ENCODE results near the gene CLASP2. TPM values are rescaled to one million over a fixed set of nuclear protein-coding genes. Genes with fewer than 3 reads are reported as not detected.

CLASP2 gene
- total RNA-seq, 6 donors from 2014 or later, result 41.2 to 99.5 (median 64.0) TPM

GRCh38 chr3:33729993-33730392 lies 11.9 kb upstream of the CLASP2 start:
- Histone ChIP-seq H3K27ac (no peak overlapping the region), H3K36me3 (no peaks in the 10 kb centered on the region), H3K4me1 (no peaks in the 10 kb centered on the region), H3K27me3 (no peaks in the 10 kb centered on the region), H3K4me3 (no peak overlapping the region), H3K9me3 (peaks cover 0 to 8% (median 0%) of the 10 kb centered on the region in 4 donors)
- no peak for ATAC-seq (ENCODE audit: low FRiP score in 2 of 2)
- 83 to 86% methylated on average over 3 of the region's 3 CpGs for WGBS, 2 donors
- TF ChIP-seq POLR2A (IDR thresholded peaks at IDR 0.05) (no peak), EP300 (IDR thresholded peaks at IDR 0.05) (no peak), CTCF (IDR thresholded peaks at IDR 0.05) (no peak), POLR2AphosphoS5 (IDR thresholded peaks at IDR 0.05) (no peak)
- DNase-seq, result no peak

DNA sequence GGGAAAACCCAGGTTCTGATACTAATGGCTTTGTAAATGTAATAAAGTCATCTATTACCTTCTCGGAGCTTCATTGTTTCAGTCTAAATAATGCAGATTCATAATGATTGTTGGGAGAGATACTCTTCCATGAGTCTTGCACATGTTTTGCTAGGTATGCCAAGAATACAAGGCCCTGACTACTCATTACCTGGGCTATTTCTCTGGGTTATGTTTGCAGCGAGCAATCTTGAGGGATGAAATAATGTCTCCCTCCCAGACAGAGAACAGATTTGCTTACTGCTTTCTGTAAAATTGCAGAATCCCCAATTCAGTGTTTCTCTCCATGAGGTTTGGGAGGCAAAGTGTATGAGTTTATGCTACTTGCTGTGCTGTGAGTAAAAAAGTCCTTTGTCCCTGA lies 6.2 kb upstream of the CLASP2 start:
- TF ChIP-seq POLR2A (IDR thresholded peaks at IDR 0.05) (no peak), CTCF (IDR thresholded peaks at IDR 0.05) (no peak), EP300 (IDR thresholded peaks at IDR 0.05) (no peak), POLR2AphosphoS5 (IDR thresholded peaks at IDR 0.05) (no peak)

GRCh38 chr3:33722626-33723370 lies 4.7 kb upstream of the CLASP2 start:
- H3K36me3 ChIP-seq, result no peaks in the 10 kb centered on the region
- H3K9me3 ChIP-seq, result no peaks in the 10 kb centered on the region
- DNase-seq, result no peak
- H3K27me3 ChIP-seq, result no peaks in the 10 kb centered on the region
- 61 to 68% methylated on average over 2 of the region's 2 CpGs for WGBS, 2 donors
- TF ChIP-seq POLR2AphosphoS5 (IDR thresholded peaks at IDR 0.05) (no peak), EP300 (IDR thresholded peaks at IDR 0.05) (no peak), POLR2A (IDR thresholded peaks at IDR 0.05) (no peak), CTCF (IDR thresholded peaks at IDR 0.05) (no peak)
- H3K4me3 ChIP-seq, result no peak overlapping the region
- no peak for ATAC-seq (ENCODE audit: low FRiP score in 2 of 2)
- H3K4me1 ChIP-seq, result peaks cover 0 to 6% (median 4%) of the 10 kb centered on the region in 4 donors
- H3K27ac ChIP-seq, result peak overlapping the region in 1 of 4 donors; percentile 15

More for the DNA sequence above, 6.2 kb upstream of the CLASP2 start:
- Histone ChIP-seq H3K27ac (no peak overlapping the region), H3K36me3 (no peaks in the 10 kb centered on the region), H3K27me3 (no peaks in the 10 kb centered on the region), H3K9me3 (no peaks in the 10 kb centered on the region), H3K4me3 (no peak overlapping the region), H3K4me1 (peaks cover 0 to 2% (median 0%) of the 10 kb centered on the region in 4 donors)
- WGBS, 2 donors, result 97 to 100% methylated on average over 2 of the region's 2 CpGs
- ATAC-seq (ENCODE audit: low FRiP score in 2 of 2) (no peak), DNase-seq (no peak)

DNA sequence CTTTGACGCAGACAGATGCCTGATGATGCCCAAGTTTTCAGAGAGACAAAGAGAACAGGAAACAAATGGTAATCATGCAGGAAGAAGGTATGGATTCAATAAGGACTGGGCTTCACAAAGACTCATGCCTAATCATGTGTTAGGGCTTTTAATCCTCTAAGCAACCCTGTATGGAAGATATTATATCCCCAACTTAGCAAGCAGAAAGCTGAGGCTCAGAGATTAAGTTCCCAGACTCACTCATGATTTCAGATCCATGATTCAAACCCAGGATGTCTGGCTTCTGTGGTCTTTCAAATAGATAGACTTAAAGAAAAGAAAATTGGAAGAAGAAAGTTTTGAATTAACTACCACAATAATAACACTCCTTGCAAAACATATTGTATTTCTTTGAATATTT lies 4.1 kb upstream of the CLASP2 start:
- H3K36me3 ChIP-seq, result no peaks in the 10 kb centered on the region
- peaks cover 0 to 7% (median 5%) of the 10 kb centered on the region in 4 donors for H3K4me1 ChIP-seq
- no peak overlapping the region for H3K27ac ChIP-seq
- WGBS, 2 donors, result 87 to 89% methylated on average over 1 of the region's 1 CpG
- TF ChIP-seq CTCF (IDR thresholded peaks at IDR 0.05), result no peak
- no peak for TF ChIP-seq POLR2AphosphoS5 (IDR thresholded peaks at IDR 0.05)
- TF ChIP-seq EP300 (IDR thresholded peaks at IDR 0.05), result no peak
- no peak for TF ChIP-seq POLR2A (IDR thresholded peaks at IDR 0.05)
- no peaks in the 10 kb centered on the region for H3K9me3 ChIP-seq
- no peaks in the 10 kb centered on the region for H3K27me3 ChIP-seq
- no peak for ATAC-seq (ENCODE audit: low FRiP score in 2 of 2)
- no peak for DNase-seq
- no peak overlapping the region for H3K4me3 ChIP-seq

GRCh38 chr3:33718595-33718907 lies 497 bp upstream of the CLASP2 start:
- no peak for DNase-seq
- TF ChIP-seq CTCF (IDR thresholded peaks at IDR 0.05) (no peak), EP300 (IDR thresholded peaks at IDR 0.05) (no peak), POLR2A (IDR thresholded peaks at IDR 0.05) (no peak), POLR2AphosphoS5 (IDR thresholded peaks at IDR 0.05) (no peak)
- H3K4me1 ChIP-seq, result peaks cover 10 to 22% (median 16%) of the 10 kb centered on the region in 4 donors
- no peaks in the 10 kb centered on the region for H3K9me3 ChIP-seq
- peak overlapping the region; percentile 92 to 99 (median 96) for H3K27ac ChIP-seq
- no peaks in the 10 kb centered on the region for H3K36me3 ChIP-seq
- H3K4me3 ChIP-seq, result peak overlapping the region; percentile 66 to 97 (median 84)
- 0 to 5% methylated on average over 7 of the region's 7 CpGs for WGBS, 2 donors
- ATAC-seq (ENCODE audit: low FRiP score in 2 of 2), result no peak
- H3K27me3 ChIP-seq, result no peaks in the 10 kb centered on the region
